ENCODE measurements around the gene DBNDD2.
A peak's percentile ranks its signal among the peaks of the same experiment; 100 is the strongest.

The DBNDD2 gene

GRCh38 chr20:45362804-45363610 is 45.1 kb upstream of the DBNDD2 start, which contains the start of gene SYS1:
Gene SYS1 (plus strand): TSS chr20:45363156. CDS start chr20:45363532, 376 bp downstream.
- H3K27me3 ChIP-seq (ENCODE audit: insufficient read depth, low read length): no peaks in the 10 kb centered on the region
- H3K14ac ChIP-seq (ENCODE audit: low read length): peak within 1 kb of the TSS; percentile 25
- H3K4ac ChIP-seq (ENCODE audit: low read depth, low read length): peak within 1 kb of the TSS; percentile 39
- peaks cover 14 to 24% of the 10 kb centered on the region in 2 experiments for H3K36me3 ChIP-seq (ENCODE audit: control insufficient read depth in 1 of 2, insufficient read depth in 2 of 2, low read length in 2 of 2)
- H3K18ac ChIP-seq (ENCODE audit: low read length): peak within 1 kb of the TSS; percentile 46
- no CpG with 5 or more reads among the region's 55 CpGs for WGBS (ENCODE audit: extremely low coverage, insufficient coverage, insufficient read length)
- peak within 1 kb of the TSS; percentile 84 for H3K4me2 ChIP-seq (ENCODE audit: low read length)
- H3K79me2 ChIP-seq (ENCODE audit: control insufficient read depth, insufficient read depth, low read length, poor library complexity): peaks cover 8% of the 10 kb centered on the region
- H3K23ac ChIP-seq (ENCODE audit: low read length): no peak within 1 kb of the TSS
- H2BK5ac ChIP-seq (ENCODE audit: low read depth, low read length, poor library complexity): peak within 1 kb of the TSS; percentile 42
- H2AK5ac ChIP-seq (ENCODE audit: low read length): no peak within 1 kb of the TSS
- peak within 1 kb of the TSS; percentile 83 for H3K27ac ChIP-seq (ENCODE audit: low read depth, low read length)
- H2AFZ ChIP-seq (ENCODE audit: insufficient read depth, low read length, poor library complexity): peak within 1 kb of the TSS; percentile 23
- peak within 1 kb of the TSS; percentile 88 for H3K4me3 ChIP-seq (ENCODE audit: low read depth, low read length)
- H4K91ac ChIP-seq (ENCODE audit: low read depth, low read length): peak within 1 kb of the TSS; percentile 69
- H4K8ac ChIP-seq (ENCODE audit: low read depth, low read length): peak within 1 kb of the TSS; percentile 76
- H3K79me1 ChIP-seq (ENCODE audit: low read length): peaks cover 26% of the 10 kb centered on the region
- peak within 1 kb of the TSS; percentile 90 for H3K9ac ChIP-seq (ENCODE audit: low read length)
- peak within 1 kb of the TSS; percentile 53 for H2BK12ac ChIP-seq (ENCODE audit: low read length)
- DNase-seq: peak; percentile 98 to 100
- peak within 1 kb of the TSS; percentile 2 for H4K12ac ChIP-seq (ENCODE audit: low read depth, low read length)
- H3K9me3 ChIP-seq (ENCODE audit: insufficient read depth, low read depth, low read length): no peaks in the 10 kb centered on the region
- peaks cover 24 to 28% of the 10 kb centered on the region in 2 experiments for H3K4me1 ChIP-seq (ENCODE audit: control insufficient read depth in 1 of 2, insufficient read depth in 2 of 2, low read length in 2 of 2)
- H2BK120ac ChIP-seq (ENCODE audit: insufficient read depth, low read length, poor library complexity): peak within 1 kb of the TSS; percentile 5

GRCh38 chr20:45363611-45364492 is 44.2 kb upstream of the DBNDD2 start:
- Histone ChIP-seq H3K79me1 (ENCODE audit: low read length) (peaks cover 20% of the 10 kb centered on the region), H2BK5ac (ENCODE audit: low read depth, low read length, poor library complexity) (peak overlapping the region; percentile 12), H4K91ac (ENCODE audit: low read depth, low read length) (no peak overlapping the region), H3K9me3 (ENCODE audit: insufficient read depth, low read depth, low read length) (no peaks in the 10 kb centered on the region), H2BK120ac (ENCODE audit: insufficient read depth, low read length, poor library complexity) (no peak overlapping the region), H3K4ac (ENCODE audit: low read depth, low read length) (peak overlapping the region; percentile 13), H3K36me3 (ENCODE audit: control insufficient read depth in 1 of 2, insufficient read depth in 2 of 2, low read length in 2 of 2) (peaks cover 14 to 32% of the 10 kb centered on the region in 2 experiments), H3K79me2 (ENCODE audit: control insufficient read depth, insufficient read depth, low read length, poor library complexity) (peaks cover 8% of the 10 kb centered on the region), H3K27me3 (ENCODE audit: insufficient read depth, low read length) (no peaks in the 10 kb centered on the region), H4K12ac (ENCODE audit: low read depth, low read length) (no peak overlapping the region), H2AK5ac (ENCODE audit: low read length) (no peak overlapping the region), H3K4me3 (ENCODE audit: low read depth, low read length) (peak overlapping the region; percentile 88), H3K23ac (ENCODE audit: low read length) (no peak overlapping the region), H3K18ac (ENCODE audit: low read length) (peak overlapping the region; percentile 17), H3K4me1 (ENCODE audit: control insufficient read depth in 1 of 2, insufficient read depth in 2 of 2, low read length in 2 of 2) (peaks cover 17 to 20% of the 10 kb centered on the region in 2 experiments), H3K9ac (ENCODE audit: low read length) (peak overlapping the region; percentile 74), H4K8ac (ENCODE audit: low read depth, low read length) (peak overlapping the region; percentile 22), H3K14ac (ENCODE audit: low read length) (peak overlapping the region; percentile 25), H3K27ac (ENCODE audit: low read depth, low read length) (no peak overlapping the region), H2BK12ac (ENCODE audit: low read length) (no peak overlapping the region), H2AFZ (ENCODE audit: insufficient read depth, low read length, poor library complexity) (no peak overlapping the region), H3K4me2 (ENCODE audit: low read length) (peak overlapping the region; percentile 84)
- DNase-seq: no peak
- WGBS (ENCODE audit: extremely low coverage, insufficient coverage, insufficient read length): no CpG with 5 or more reads among the region's 23 CpGs

- peaks cover 7% of the 10 kb centered on the region for H3K79me2 ChIP-seq (ENCODE audit: control insufficient read depth, insufficient read depth, low read length, poor library complexity)
- H2BK12ac ChIP-seq (ENCODE audit: low read length): no peak overlapping the region
- no peak overlapping the region for H3K14ac ChIP-seq (ENCODE audit: low read length)
- H4K91ac ChIP-seq (ENCODE audit: low read depth, low read length): no peak overlapping the region
- H4K8ac ChIP-seq (ENCODE audit: low read depth, low read length): no peak overlapping the region
- H3K4me1 ChIP-seq (ENCODE audit: control insufficient read depth in 1 of 2, insufficient read depth in 2 of 2, low read length in 2 of 2): peaks cover 4 to 11% of the 10 kb centered on the region in 2 experiments
- no peak for DNase-seq
- no CpG with 5 or more reads among the region's 5 CpGs for WGBS (ENCODE audit: extremely low coverage, insufficient coverage, insufficient read length)
- no peak overlapping the region for H3K23ac ChIP-seq (ENCODE audit: low read length)
- H2AK5ac ChIP-seq (ENCODE audit: low read length): no peak overlapping the region
- H3K36me3 ChIP-seq (ENCODE audit: control insufficient read depth in 1 of 2, insufficient read depth in 2 of 2, low read length in 2 of 2): peaks cover 15 to 32% of the 10 kb centered on the region in 2 experiments
- H3K4me3 ChIP-seq (ENCODE audit: low read depth, low read length): no peak overlapping the region
- peaks cover 9% of the 10 kb centered on the region for H3K79me1 ChIP-seq (ENCODE audit: low read length)
- no peak overlapping the region for H3K27ac ChIP-seq (ENCODE audit: low read depth, low read length)
- H3K4ac ChIP-seq (ENCODE audit: low read depth, low read length): no peak overlapping the region
- no peak overlapping the region for H3K18ac ChIP-seq (ENCODE audit: low read length)
- H3K27me3 ChIP-seq (ENCODE audit: insufficient read depth, low read length): no peaks in the 10 kb centered on the region
- H2BK120ac ChIP-seq (ENCODE audit: insufficient read depth, low read length, poor library complexity): no peak overlapping the region
- H4K12ac ChIP-seq (ENCODE audit: low read depth, low read length): no peak overlapping the region
- no peaks in the 10 kb centered on the region for H3K9me3 ChIP-seq (ENCODE audit: insufficient read depth, low read depth, low read length)
- H3K4me2 ChIP-seq (ENCODE audit: low read length): no peak overlapping the region
- no peak overlapping the region for H2AFZ ChIP-seq (ENCODE audit: insufficient read depth, low read length, poor library complexity)
- H2BK5ac ChIP-seq (ENCODE audit: low read depth, low read length, poor library complexity): no peak overlapping the region
- H3K9ac ChIP-seq (ENCODE audit: low read length): no peak overlapping the region
These were observed 42.6 kb upstream of the DBNDD2 start for GRCh38 chr20:45365444-45365970.

GRCh38 chr20:45366192-45366591 is 41.9 kb upstream of the DBNDD2 start:
- no peak overlapping the region for H4K91ac ChIP-seq (ENCODE audit: low read depth, low read length)
- peaks cover 7% of the 10 kb centered on the region for H3K79me2 ChIP-seq (ENCODE audit: control insufficient read depth, insufficient read depth, low read length, poor library complexity)
- no peak overlapping the region for H2AK5ac ChIP-seq (ENCODE audit: low read length)
- no peak overlapping the region for H2AFZ ChIP-seq (ENCODE audit: insufficient read depth, low read length, poor library complexity)
- no peaks in the 10 kb centered on the region for H3K9me3 ChIP-seq (ENCODE audit: insufficient read depth, low read depth, low read length)
- H3K4ac ChIP-seq (ENCODE audit: low read depth, low read length): no peak overlapping the region
- H3K4me1 ChIP-seq (ENCODE audit: control insufficient read depth in 1 of 2, insufficient read depth in 2 of 2, low read length in 2 of 2): peaks cover 0 to 8% of the 10 kb centered on the region in 2 experiments
- H3K14ac ChIP-seq (ENCODE audit: low read length): no peak overlapping the region
- no peak for DNase-seq
- no peak overlapping the region for H2BK5ac ChIP-seq (ENCODE audit: low read depth, low read length, poor library complexity)
- H3K79me1 ChIP-seq (ENCODE audit: low read length): peaks cover 6% of the 10 kb centered on the region
- H3K27me3 ChIP-seq (ENCODE audit: insufficient read depth, low read length): no peaks in the 10 kb centered on the region
- H3K9ac ChIP-seq (ENCODE audit: low read length): no peak overlapping the region
- no peak overlapping the region for H3K4me2 ChIP-seq (ENCODE audit: low read length)
- no peak overlapping the region for H3K4me3 ChIP-seq (ENCODE audit: low read depth, low read length)
- no CpG with 5 or more reads among the region's 1 CpG for WGBS (ENCODE audit: extremely low coverage, insufficient coverage, insufficient read length)
- H2BK12ac ChIP-seq (ENCODE audit: low read length): no peak overlapping the region
- H3K36me3 ChIP-seq (ENCODE audit: control insufficient read depth in 1 of 2, insufficient read depth in 2 of 2, low read length in 2 of 2): peaks cover 16 to 32% of the 10 kb centered on the region in 2 experiments
- no peak overlapping the region for H3K18ac ChIP-seq (ENCODE audit: low read length)
- no peak overlapping the region for H4K8ac ChIP-seq (ENCODE audit: low read depth, low read length)
- no peak overlapping the region for H4K12ac ChIP-seq (ENCODE audit: low read depth, low read length)
- no peak overlapping the region for H2BK120ac ChIP-seq (ENCODE audit: insufficient read depth, low read length, poor library complexity)
- no peak overlapping the region for H3K27ac ChIP-seq (ENCODE audit: low read depth, low read length)
- H3K23ac ChIP-seq (ENCODE audit: low read length): no peak overlapping the region

Data from trophoblast cell (in vitro differentiated cells and primary cell).